HEK293 (cell line): Measurements from ENCODE around the gene EYA3.

Experiments used
- CTCF ChIP-seq: fragments of 450-650 bp; formaldehyde crosslinking; IDR thresholded peaks from 2 replicates; pipeline ENCODE4 v1.5.1; 2016; ENCODE audit warnings: missing biosample characterization, missing genetic modification characterization
- EGR2 ChIP-seq: fragments of 450-650 bp; formaldehyde crosslinking; IDR thresholded peaks from 2 replicates; pipeline ENCODE4 v1.5.1; 2016; ENCODE audit warnings: low read depth, missing biosample characterization, missing genetic modification characterization
- HIC1 ChIP-seq: fragments of 450-650 bp; formaldehyde crosslinking; IDR thresholded peaks from 2 replicates; pipeline ENCODE4 v1.5.1; 2016; ENCODE audit warnings: missing biosample characterization, missing genetic modification characterization
- KLF10 ChIP-seq: fragments of 450-650 bp; IDR thresholded peaks from 2 replicates; pipeline ENCODE4 v1.5.1; 2018; ENCODE audit warnings: missing biosample characterization, mild to moderate bottlenecking, missing genetic modification characterization
- KLF9 ChIP-seq: fragments of 450-650 bp; formaldehyde crosslinking; IDR thresholded peaks from 2 replicates; pipeline ENCODE4 v1.5.1; 2016; ENCODE audit warnings: missing biosample characterization, missing genetic modification characterization, low read depth
- OSR2 ChIP-seq: fragments of 450-650 bp; formaldehyde crosslinking; IDR thresholded peaks from 2 replicates; pipeline ENCODE4 v1.5.1; 2016; ENCODE audit warnings: missing biosample characterization, missing genetic modification characterization
- PATZ1 ChIP-seq: fragments of 450-650 bp; formaldehyde crosslinking; IDR thresholded peaks from 2 replicates; pipeline ENCODE4 v1.5.1; 2016; ENCODE audit warnings: missing biosample characterization, missing genetic modification characterization
- YY1 ChIP-seq: fragments of 450-650 bp; formaldehyde crosslinking; IDR thresholded peaks from 2 replicates; pipeline ENCODE4 v1.5.1; 2018; ENCODE audit warnings: missing biosample characterization, missing genetic modification characterization
- ZBTB17 ChIP-seq: fragments of 450-650 bp; formaldehyde crosslinking; IDR thresholded peaks from 2 replicates; pipeline ENCODE4 v1.5.1; 2016; ENCODE audit warnings: missing biosample characterization, missing genetic modification characterization
- ZBTB21 ChIP-seq: fragments of 450-650 bp; formaldehyde crosslinking; IDR thresholded peaks from 2 replicates; pipeline ENCODE4 v1.5.1; 2017; ENCODE audit warnings: missing biosample characterization, missing genetic modification characterization
- ZBTB48 ChIP-seq: fragments of 450-650 bp; formaldehyde crosslinking; IDR thresholded peaks from 2 replicates; pipeline ENCODE4 v1.5.1; 2016; ENCODE audit warnings: missing biosample characterization, missing genetic modification characterization
- ZBTB8A ChIP-seq: fragments of 450-650 bp; formaldehyde crosslinking; IDR thresholded peaks from 2 replicates; pipeline ENCODE4 v1.5.1; 2016; ENCODE audit warnings: missing biosample characterization, missing genetic modification characterization
- ZFHX2 ChIP-seq: fragments of 450-650 bp; formaldehyde crosslinking; conservative IDR thresholded peaks from 2 replicates; pipeline ENCODE4 v1.5.1; 2016; ENCODE audit warnings: missing biosample characterization, missing genetic modification characterization
- ZFP37 ChIP-seq: fragments of 450-650 bp; formaldehyde crosslinking; IDR thresholded peaks from 2 replicates; pipeline ENCODE4 v1.5.1; 2016; ENCODE audit warnings: missing biosample characterization, missing genetic modification characterization
- ZNF10 ChIP-seq: fragments of 450-650 bp; formaldehyde crosslinking; IDR thresholded peaks from 2 replicates; pipeline ENCODE4 v1.5.1; 2017; ENCODE audit warnings: missing biosample characterization, missing genetic modification characterization
- ZNF335 ChIP-seq: fragments of 450-650 bp; formaldehyde crosslinking; conservative IDR thresholded peaks from 2 replicates; pipeline ENCODE4 v1.5.1; 2016; ENCODE audit warnings: missing biosample characterization, missing genetic modification characterization
- ZNF398 ChIP-seq: fragments of 450-650 bp; formaldehyde crosslinking; IDR thresholded peaks from 2 replicates; pipeline ENCODE4 v1.5.1; 2017; ENCODE audit warnings: missing biosample characterization, missing genetic modification characterization
- ZNF416 ChIP-seq: fragments of 450-650 bp; formaldehyde crosslinking; IDR thresholded peaks from 2 replicates; pipeline ENCODE4 v1.5.1; 2016; ENCODE audit warnings: missing biosample characterization, missing genetic modification characterization
- ZNF488 ChIP-seq: fragments of 450-650 bp; formaldehyde crosslinking; IDR thresholded peaks from 2 replicates; pipeline ENCODE4 v1.5.1; 2016; ENCODE audit warnings: missing biosample characterization, missing genetic modification characterization
- ZNF521 ChIP-seq: fragments of 450-650 bp; formaldehyde crosslinking; IDR thresholded peaks from 2 replicates; pipeline ENCODE4 v1.5.1; 2017; ENCODE audit warnings: missing biosample characterization, mild to moderate bottlenecking, missing genetic modification characterization
- ZNF561 ChIP-seq: fragments of 450-650 bp; IDR thresholded peaks from 2 replicates; pipeline ENCODE4 v1.5.1; 2018; ENCODE audit warnings: missing biosample characterization, missing genetic modification characterization, borderline replicate concordance
- ZNF610 ChIP-seq: fragments of 450-650 bp; formaldehyde crosslinking; IDR thresholded peaks from 2 replicates; pipeline ENCODE4 v1.5.1; 2016; ENCODE audit warnings: missing biosample characterization, missing genetic modification characterization, borderline replicate concordance
- ZNF629 ChIP-seq: fragments of 450-650 bp; formaldehyde crosslinking; IDR thresholded peaks from 2 replicates; pipeline ENCODE4 v1.5.1; 2017; ENCODE audit warnings: missing biosample characterization, missing genetic modification characterization
- ZNF791 ChIP-seq: fragments of 450-650 bp; formaldehyde crosslinking; IDR thresholded peaks from 2 replicates; pipeline ENCODE4 v1.5.1; 2016; ENCODE audit warnings: missing biosample characterization, missing genetic modification characterization
- ZSCAN30 ChIP-seq: fragments of 450-650 bp; IDR thresholded peaks from 2 replicates; pipeline ENCODE4 v1.5.1; 2018; ENCODE audit warnings: missing biosample characterization, mild to moderate bottlenecking, missing genetic modification characterization, moderate library complexity
- TF ChIP-seq, protein P1 (sequence below): fragments of 450-650 bp; IDR thresholded peaks from 2 replicates; pipeline ENCODE4 v1.5.1; 2018; ENCODE audit warnings: missing biosample characterization, mild to moderate bottlenecking, missing genetic modification characterization
- TF ChIP-seq, protein P2 (sequence below): fragments of 450-650 bp; formaldehyde crosslinking; IDR thresholded peaks from 2 replicates; pipeline ENCODE4 v1.5.1; 2016; ENCODE audit warnings: missing biosample characterization, missing genetic modification characterization

The EYA3 gene

DNA sequence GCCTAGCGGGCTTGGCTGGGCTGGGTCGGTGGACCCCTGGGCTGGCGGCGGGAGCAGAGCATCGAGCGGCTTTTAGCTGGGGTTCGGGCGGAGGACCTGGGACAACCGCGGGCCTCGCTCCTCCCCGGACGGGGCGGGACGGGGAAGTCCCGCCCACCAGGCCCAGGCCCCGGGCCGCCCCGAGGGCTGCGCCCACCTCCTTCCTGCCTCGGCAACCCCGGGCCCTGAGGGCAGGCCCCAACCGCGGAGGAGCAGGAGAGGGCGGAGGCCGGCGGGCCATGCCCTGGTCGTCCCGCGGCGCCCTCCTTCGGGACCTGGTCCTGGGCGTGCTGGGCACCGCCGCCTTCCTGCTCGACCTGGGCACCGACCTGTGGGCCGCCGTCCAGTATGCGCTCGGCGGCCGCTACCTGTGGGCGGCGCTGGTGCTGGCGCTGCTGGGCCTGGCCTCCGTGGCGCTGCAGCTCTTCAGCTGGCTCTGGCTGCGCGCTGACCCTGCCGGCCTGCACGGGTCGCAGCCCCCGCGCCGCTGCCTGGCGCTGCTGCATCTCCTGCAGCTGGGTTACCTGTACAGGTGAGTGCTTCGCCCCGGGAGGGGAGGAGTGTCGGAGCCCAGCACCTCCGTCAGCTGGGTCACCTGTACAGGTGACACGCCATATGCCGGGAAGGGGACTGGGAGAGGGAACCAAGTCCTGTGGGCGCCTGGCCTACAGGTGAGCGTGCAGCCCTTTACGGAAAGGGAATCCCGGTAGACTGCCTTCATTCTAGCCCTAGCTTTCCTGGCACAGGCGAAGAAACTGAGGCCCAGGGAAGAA, 128.4 kb downstream of the EYA3 start, which contains the start of gene XKR8 (continued):
- TF ChIP-seq ZSCAN30 (peak; percentile 56; the same call in 1 of the 2 replicates), HIC1 (tag by site-specific recombination) (peak; percentile 86), ZNF561 (tag by site-specific recombination) (peak; percentile 34; the same call in 1 of the 2 replicates), ZNF335 (peak; percentile 3), YY1 (tag by site-specific recombination) (no peak), CTCF (tag by site-specific recombination) (peak; percentile 95), ZNF610 (tag by site-specific recombination) (0 out of 2 replicates have a peak, but pooled peaks have one; percentile 11), ZFHX2 (tag by site-specific recombination) (peak; percentile 93), ZBTB21 (tag by site-specific recombination) (no peak), ZNF521 (tag by site-specific recombination) (no peak), ZFP37 (tag by site-specific recombination) (no peak), ZNF488 (tag by site-specific recombination) (no peak), ZBTB48 (tag by site-specific recombination) (peak; percentile 74; the same call in 1 of the 2 replicates), PATZ1 (0 out of 2 replicates have a peak, but pooled peaks have one; percentile 14), KLF9 (tag by site-specific recombination) (peak; percentile 78), ZNF416 (no peak), ZBTB8A (peak; percentile 98), ZNF10 (tag by site-specific recombination) (0 out of 2 replicates have a peak, but pooled peaks have one; percentile 27), EGR2 (tag by site-specific recombination) (peak; percentile 81), ZBTB17 (tag by site-specific recombination) (peak; percentile 68), ZNF791 (tag by site-specific recombination) (no peak), ZNF629 (tag by site-specific recombination) (0 out of 2 replicates have a peak, but pooled peaks have one; percentile 6), OSR2 (tag by site-specific recombination) (peak; percentile 46; the same call in 1 of the 2 replicates), ZNF398 (tag by site-specific recombination) (peak; percentile 50; the same call in 1 of the 2 replicates), KLF10 (tag by site-specific recombination) (no peak; the same call in 1 of the 2 replicates)
- TF ChIP-seq, protein P1, sequence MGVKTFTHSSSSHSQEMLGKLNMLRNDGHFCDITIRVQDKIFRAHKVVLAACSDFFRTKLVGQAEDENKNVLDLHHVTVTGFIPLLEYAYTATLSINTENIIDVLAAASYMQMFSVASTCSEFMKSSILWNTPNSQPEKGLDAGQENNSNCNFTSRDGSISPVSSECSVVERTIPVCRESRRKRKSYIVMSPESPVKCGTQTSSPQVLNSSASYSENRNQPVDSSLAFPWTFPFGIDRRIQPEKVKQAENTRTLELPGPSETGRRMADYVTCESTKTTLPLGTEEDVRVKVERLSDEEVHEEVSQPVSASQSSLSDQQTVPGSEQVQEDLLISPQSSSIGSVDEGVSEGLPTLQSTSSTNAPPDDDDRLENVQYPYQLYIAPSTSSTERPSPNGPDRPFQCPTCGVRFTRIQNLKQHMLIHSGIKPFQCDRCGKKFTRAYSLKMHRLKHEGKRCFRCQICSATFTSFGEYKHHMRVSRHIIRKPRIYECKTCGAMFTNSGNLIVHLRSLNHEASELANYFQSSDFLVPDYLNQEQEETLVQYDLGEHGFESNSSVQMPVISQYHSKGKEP (tag by site-specific recombination), result 0 out of 2 replicates have a peak, but pooled peaks have one; percentile 36
- TF ChIP-seq, protein P2, sequence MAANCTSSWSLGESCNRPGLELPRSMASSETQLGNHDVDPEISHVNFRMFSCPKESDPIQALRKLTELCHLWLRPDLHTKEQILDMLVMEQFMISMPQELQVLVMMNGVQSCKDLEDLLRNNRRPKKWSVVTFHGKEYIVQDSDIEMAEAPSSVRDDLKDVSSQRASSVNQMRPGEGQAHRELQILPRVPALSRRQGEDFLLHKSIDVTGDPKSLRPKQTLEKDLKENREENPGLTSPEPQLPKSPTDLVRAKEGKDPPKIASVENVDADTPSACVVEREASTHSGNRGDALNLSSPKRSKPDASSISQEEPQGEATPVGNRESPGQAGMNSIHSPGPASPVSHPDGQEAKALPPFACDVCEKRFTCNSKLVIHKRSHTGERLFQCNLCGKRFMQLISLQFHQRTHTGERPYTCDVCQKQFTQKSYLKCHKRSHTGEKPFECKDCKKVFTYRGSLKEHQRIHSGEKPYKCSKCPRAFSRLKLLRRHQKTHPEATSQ (tag by site-specific recombination), result peak; percentile 67; the same call in 1 of the 2 replicates
